Body of pancreas (tissue), 4 donors: ENCODE results near the gene CFAP100.

Experiments
- POLR2A ChIP-seq, 3 donors: fragments of 450-650 bp; IDR thresholded peaks; one replicate each; pipeline ENCODE4 v1.6.1; 2016; ENCODE audit warnings: antibody characterized with exemption in 3 of 3, mild to moderate bottlenecking in 2 of 3
- TF ChIP-seq, protein P1 (sequence below), 7 experiments: fragments of 450-650 bp in 4 of 7; fragments of 200-600 bp in 3 of 7; sonication (generic) in 3 of 7; IDR thresholded peaks; one replicate each; pipeline ENCODE4 v1.5.1; 2016 to 2019; ENCODE audit warnings: antibody characterized with exemption in 7 of 7

- no peak for TF ChIP-seq POLR2A (IDR thresholded peaks at IDR 0.05)
- TF ChIP-seq, protein P1, sequence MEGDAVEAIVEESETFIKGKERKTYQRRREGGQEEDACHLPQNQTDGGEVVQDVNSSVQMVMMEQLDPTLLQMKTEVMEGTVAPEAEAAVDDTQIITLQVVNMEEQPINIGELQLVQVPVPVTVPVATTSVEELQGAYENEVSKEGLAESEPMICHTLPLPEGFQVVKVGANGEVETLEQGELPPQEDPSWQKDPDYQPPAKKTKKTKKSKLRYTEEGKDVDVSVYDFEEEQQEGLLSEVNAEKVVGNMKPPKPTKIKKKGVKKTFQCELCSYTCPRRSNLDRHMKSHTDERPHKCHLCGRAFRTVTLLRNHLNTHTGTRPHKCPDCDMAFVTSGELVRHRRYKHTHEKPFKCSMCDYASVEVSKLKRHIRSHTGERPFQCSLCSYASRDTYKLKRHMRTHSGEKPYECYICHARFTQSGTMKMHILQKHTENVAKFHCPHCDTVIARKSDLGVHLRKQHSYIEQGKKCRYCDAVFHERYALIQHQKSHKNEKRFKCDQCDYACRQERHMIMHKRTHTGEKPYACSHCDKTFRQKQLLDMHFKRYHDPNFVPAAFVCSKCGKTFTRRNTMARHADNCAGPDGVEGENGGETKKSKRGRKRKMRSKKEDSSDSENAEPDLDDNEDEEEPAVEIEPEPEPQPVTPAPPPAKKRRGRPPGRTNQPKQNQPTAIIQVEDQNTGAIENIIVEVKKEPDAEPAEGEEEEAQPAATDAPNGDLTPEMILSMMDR (IDR thresholded peaks at IDR 0.05): no peak
Observed at GRCh38 chr3:126454437-126455198, 59.9 kb downstream of the CFAP100 start.
